ENCODE results near the gene CACNA1G. TPM values are rescaled to one million over a fixed set of nuclear protein-coding genes. Genes with fewer than 3 reads are reported as not detected.

CACNA1G gene
- total RNA-seq, result 26.1 to 29.0 TPM (median 26.9 TPM) in 3 replicates

DNA sequence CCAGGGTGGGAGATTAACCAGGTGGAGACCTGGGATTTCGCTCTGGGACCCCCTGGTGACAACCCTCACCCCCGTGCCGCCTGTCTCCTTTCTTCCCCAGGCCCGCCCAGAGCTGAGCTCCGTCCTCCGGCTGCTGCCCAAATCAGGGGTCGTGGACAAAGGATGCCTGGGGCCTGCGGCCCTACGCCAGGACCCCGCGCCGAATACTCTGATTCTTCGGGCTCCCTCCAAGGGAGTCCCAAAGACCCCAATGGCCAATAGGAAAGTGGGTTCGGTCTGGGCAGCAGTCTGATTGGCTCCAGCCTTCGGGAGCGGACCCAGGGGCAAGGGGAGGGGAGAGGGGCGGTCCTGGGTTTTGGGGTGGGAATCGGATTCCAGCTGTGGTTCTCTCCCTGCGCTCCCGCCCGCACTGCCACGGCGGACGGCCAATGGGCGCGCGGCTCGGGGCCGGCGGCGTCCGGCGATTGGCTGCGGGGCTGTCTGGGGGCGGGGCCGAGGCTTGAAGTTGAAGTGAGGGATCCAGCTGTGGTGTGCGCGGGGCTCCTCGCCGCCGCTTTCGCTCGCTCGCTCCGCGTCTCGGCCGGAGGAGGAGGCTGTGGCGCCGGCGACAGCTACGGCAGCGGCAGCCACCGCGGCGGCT is at the start of gene CACNA1G:
Gene CACNA1G, plus strand, starts transcription at position 531 of the 640 bp plus-strand sequence. CDS start 745 bp downstream, outside the sequence.
- peaks cover 33% of the 10 kb centered on the region for H3K4me1 Mint-ChIP-seq
- peak within 1 kb of the TSS; percentile 69 for H3K27ac Mint-ChIP-seq
- TF ChIP-seq CTCF (IDR thresholded peaks at IDR 0.05; ENCODE audit: unreplicated experiment), result no peak
- H3K36me3 Mint-ChIP-seq, result peaks cover 2% of the 10 kb centered on the region
- H3K4me3 Mint-ChIP-seq, result peak within 1 kb of the TSS; percentile 73
- H3K27me3 Mint-ChIP-seq (ENCODE audit: low read depth), result peaks cover 71% of the 10 kb centered on the region
- peak; percentile 90 to 95 for DNase-seq (ENCODE audit: low spot score in 2 of 2, unreplicated experiment in 2 of 2)
- H3K9me3 Mint-ChIP-seq, result no peaks in the 10 kb centered on the region

- Mint-ChIP-seq H3K27ac (peak overlapping the region; percentile 76), H3K27me3 (ENCODE audit: low read depth) (peaks cover 3% of the 10 kb centered on the region), H3K4me1 (peaks cover 40% of the 10 kb centered on the region), H3K36me3 (no peaks in the 10 kb centered on the region), H3K9me3 (no peaks in the 10 kb centered on the region), H3K4me3 (no peak overlapping the region)
- no peak for DNase-seq (ENCODE audit: low spot score in 2 of 2, unreplicated experiment in 2 of 2)
- TF ChIP-seq CTCF (IDR thresholded peaks at IDR 0.05; ENCODE audit: unreplicated experiment), result no peak
Observed at GRCh38 chr17:50511058-50511457, 49.5 kb upstream of the CACNA1G start.

DNA sequence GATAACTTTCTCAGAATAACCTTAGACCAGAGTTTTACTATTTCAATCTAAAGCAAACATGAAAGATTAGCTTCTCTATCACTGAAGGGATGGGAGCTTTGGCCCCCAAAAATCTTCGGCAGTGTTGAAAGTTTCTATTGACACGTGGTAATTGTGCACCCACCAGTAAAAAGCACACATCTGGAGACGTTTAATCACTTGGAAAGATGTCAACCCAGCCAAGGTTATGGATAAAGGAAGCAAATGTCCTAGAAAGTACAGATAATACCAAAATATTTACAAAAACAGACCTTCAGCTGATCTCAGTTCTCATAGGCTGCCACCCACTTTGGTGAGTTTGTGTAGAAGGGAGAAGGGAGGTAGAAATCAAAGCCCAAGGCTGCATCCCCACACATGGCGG is 47.0 kb upstream of the CACNA1G start:
- TF ChIP-seq CTCF (IDR thresholded peaks at IDR 0.05; ENCODE audit: unreplicated experiment), result no peak
- H3K27me3 Mint-ChIP-seq (ENCODE audit: low read depth), result peaks cover 1% of the 10 kb centered on the region
- no peaks in the 10 kb centered on the region for H3K36me3 Mint-ChIP-seq
- H3K9me3 Mint-ChIP-seq, result no peaks in the 10 kb centered on the region
- H3K4me1 Mint-ChIP-seq, result peaks cover 35% of the 10 kb centered on the region
- H3K4me3 Mint-ChIP-seq, result no peak overlapping the region
- no peak overlapping the region for H3K27ac Mint-ChIP-seq
- DNase-seq (ENCODE audit: low spot score in 2 of 2, unreplicated experiment in 2 of 2), result no peak

GRCh38 chr17:50514388-50514787 is 46.1 kb upstream of the CACNA1G start:
- Mint-ChIP-seq H3K4me1 (peaks cover 28% of the 10 kb centered on the region), H3K9me3 (no peaks in the 10 kb centered on the region), H3K27ac (no peak overlapping the region), H3K4me3 (no peak overlapping the region), H3K27me3 (ENCODE audit: low read depth) (peaks cover 1% of the 10 kb centered on the region), H3K36me3 (no peaks in the 10 kb centered on the region)
- no peak for TF ChIP-seq CTCF (IDR thresholded peaks at IDR 0.05; ENCODE audit: unreplicated experiment)
- DNase-seq (ENCODE audit: low spot score in 2 of 2, unreplicated experiment in 2 of 2), result no peak

- H3K9me3 Mint-ChIP-seq, result no peaks in the 10 kb centered on the region
- DNase-seq (ENCODE audit: low spot score in 2 of 2, unreplicated experiment in 2 of 2), result no peak
- no peak for TF ChIP-seq CTCF (IDR thresholded peaks at IDR 0.05; ENCODE audit: unreplicated experiment)
- H3K36me3 Mint-ChIP-seq, result no peaks in the 10 kb centered on the region
- H3K4me1 Mint-ChIP-seq, result peaks cover 25% of the 10 kb centered on the region
- no peak overlapping the region for H3K27ac Mint-ChIP-seq
- H3K4me3 Mint-ChIP-seq, result no peak overlapping the region
- peaks cover 1% of the 10 kb centered on the region for H3K27me3 Mint-ChIP-seq (ENCODE audit: low read depth)
Observed at GRCh38 chr17:50514936-50515702, 45.4 kb upstream of the CACNA1G start.

All from mesothelial cell of epicardium (in vitro differentiated cells).